Neutrophil (primary cell): Measurements from ENCODE around the gene CHRNA4.

ENCODE experiments used
- H3K27ac ChIP-seq: fragments of 200-600 bp; sonication (generic); 2 replicates; pipeline ENCODE4 v1.5.1; 2016; ENCODE audit warnings: mild to moderate bottlenecking, moderate library complexity
- H3K27me3 ChIP-seq: fragments of 200-600 bp; sonication (generic); 2 replicates; pipeline ENCODE4 v1.6.0; 2016; ENCODE audit warnings: mild to moderate bottlenecking
- H3K36me3 ChIP-seq: fragments of 200-600 bp; sonication (generic); 2 replicates; pipeline ENCODE4 v1.5.1; 2017
- H3K4me1 ChIP-seq, 2 experiments: fragments of 200-600 bp in 1 of 2; sonication (generic) in 1 of 2; 1 replicate in 1 of 2; 2 replicates in 1 of 2; pipeline versions ENCODE4 v1.5.1 to v1.6.1; 2013 to 2016; ENCODE audit warnings: low read depth in 1 of 2, low read length in 1 of 2, mild to moderate bottlenecking in 1 of 2, moderate library complexity in 1 of 2; ENCODE audit not compliant: control insufficient read depth in 1 of 2, insufficient read depth in 1 of 2
- H3K4me3 ChIP-seq, 2 experiments: fragments of 200-600 bp in 1 of 2; sonication (generic) in 1 of 2; 1 replicate in 1 of 2; 2 replicates in 1 of 2; pipeline ENCODE4 v1.5.1; 2013 to 2016; ENCODE audit warnings: low read depth in 1 of 2, low read length in 1 of 2, mild to moderate bottlenecking in 1 of 2, moderate library complexity in 1 of 2
- H3K9me3 ChIP-seq: fragments of 200-600 bp; sonication (generic); 2 replicates; pipeline ENCODE4 v1.5.1; 2016
- TF ChIP-seq, protein P1 (sequence below): fragments of 200-600 bp; sonication (generic); IDR thresholded peaks from 2 replicates; pipeline ENCODE4 v1.5.1; 2016; ENCODE audit warnings: antibody characterized with exemption

Gene CHRNA4

GRCh38 chr20:63360850-63361518 is at the start of gene CHRNA4:
TSS of gene CHRNA4 (minus strand) at chr20:63361349. CDS start at chr20:63361165, 184 bp downstream.
- TF ChIP-seq, protein P1, sequence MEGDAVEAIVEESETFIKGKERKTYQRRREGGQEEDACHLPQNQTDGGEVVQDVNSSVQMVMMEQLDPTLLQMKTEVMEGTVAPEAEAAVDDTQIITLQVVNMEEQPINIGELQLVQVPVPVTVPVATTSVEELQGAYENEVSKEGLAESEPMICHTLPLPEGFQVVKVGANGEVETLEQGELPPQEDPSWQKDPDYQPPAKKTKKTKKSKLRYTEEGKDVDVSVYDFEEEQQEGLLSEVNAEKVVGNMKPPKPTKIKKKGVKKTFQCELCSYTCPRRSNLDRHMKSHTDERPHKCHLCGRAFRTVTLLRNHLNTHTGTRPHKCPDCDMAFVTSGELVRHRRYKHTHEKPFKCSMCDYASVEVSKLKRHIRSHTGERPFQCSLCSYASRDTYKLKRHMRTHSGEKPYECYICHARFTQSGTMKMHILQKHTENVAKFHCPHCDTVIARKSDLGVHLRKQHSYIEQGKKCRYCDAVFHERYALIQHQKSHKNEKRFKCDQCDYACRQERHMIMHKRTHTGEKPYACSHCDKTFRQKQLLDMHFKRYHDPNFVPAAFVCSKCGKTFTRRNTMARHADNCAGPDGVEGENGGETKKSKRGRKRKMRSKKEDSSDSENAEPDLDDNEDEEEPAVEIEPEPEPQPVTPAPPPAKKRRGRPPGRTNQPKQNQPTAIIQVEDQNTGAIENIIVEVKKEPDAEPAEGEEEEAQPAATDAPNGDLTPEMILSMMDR, result no peak
- H3K4me3 ChIP-seq, result no peak within 1 kb of the TSS
- no peaks in the 10 kb centered on the region for H3K9me3 ChIP-seq
- H3K27me3 ChIP-seq, result peaks cover 67% of the 10 kb centered on the region
- no peaks in the 10 kb centered on the region for H3K4me1 ChIP-seq
- H3K27ac ChIP-seq, result no peak within 1 kb of the TSS
- no peaks in the 10 kb centered on the region for H3K36me3 ChIP-seq

DNA sequence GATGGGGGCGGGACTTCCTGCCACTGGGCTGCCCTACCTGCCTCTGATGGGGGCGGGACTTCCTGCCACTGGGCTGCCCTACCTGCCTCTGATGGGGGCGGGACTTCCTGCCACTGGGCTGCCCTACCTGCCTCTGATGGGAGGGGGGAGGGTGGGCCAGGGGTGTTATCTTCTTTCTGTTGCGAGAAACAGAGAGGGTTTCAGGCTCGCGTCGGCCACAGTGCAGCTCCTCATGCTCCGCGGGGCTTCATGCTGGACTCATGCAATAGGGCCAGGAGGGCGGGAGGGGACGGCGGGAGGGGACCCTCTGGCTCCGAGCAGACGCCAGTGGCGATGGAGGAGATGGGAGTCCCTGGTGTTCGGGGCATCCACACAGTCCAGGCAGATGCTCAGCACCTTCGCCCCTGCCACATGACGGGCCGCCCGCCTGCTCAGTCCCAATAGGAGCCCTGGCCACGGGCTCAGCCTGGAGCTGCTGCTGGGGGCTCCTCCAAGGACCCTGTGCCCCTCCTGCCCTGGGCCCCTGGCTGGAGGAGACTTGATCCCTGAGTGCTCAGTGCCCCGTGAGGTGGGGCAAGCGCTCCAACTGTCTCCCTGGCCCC is 48.8 kb upstream of the CHRNA4 start:
- no peaks in the 10 kb centered on the region for H3K4me1 ChIP-seq
- H3K27me3 ChIP-seq, result peaks cover 16% of the 10 kb centered on the region
- no peak overlapping the region for H3K27ac ChIP-seq
- H3K9me3 ChIP-seq, result no peaks in the 10 kb centered on the region
- TF ChIP-seq, protein P1, result no peak
- no peaks in the 10 kb centered on the region for H3K36me3 ChIP-seq
- H3K4me3 ChIP-seq, result no peak overlapping the region

DNA sequence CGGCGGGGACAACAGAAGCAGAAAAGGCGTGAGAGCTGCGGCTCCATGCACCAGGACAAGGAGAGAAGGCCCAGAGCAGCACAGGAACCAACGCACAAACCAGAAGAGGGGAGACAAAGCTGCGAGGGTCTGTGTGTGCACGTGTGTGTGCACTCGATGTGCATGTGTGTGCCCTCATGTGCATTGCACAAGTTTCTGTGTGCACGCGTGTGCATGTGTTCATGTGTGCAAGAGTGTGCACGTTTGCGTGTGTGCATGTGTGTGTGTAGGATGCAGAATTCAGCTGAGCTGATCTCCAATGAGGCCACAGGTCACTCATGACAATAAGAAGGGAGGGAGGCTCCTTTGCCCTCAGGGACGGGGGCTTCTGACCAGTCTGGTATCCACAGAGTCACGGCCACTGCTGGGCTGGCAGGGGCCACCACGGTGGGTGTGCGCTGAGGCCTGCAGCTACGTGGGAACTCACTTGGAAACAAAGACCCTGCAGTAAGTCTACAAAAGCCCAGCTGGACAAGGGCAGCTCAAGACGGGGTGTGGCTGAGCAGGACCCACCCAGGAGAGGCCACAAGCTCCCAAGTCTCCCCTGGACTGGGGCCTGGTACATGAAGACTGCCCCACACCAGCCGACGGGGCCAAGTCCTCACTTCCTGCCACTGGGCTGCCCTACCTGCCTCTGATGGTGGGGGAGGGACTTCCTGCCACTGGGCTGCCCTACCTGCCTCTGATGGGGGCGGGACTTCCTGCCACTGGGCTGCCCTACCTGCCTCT is 48.1 kb upstream of the CHRNA4 start:
- no peaks in the 10 kb centered on the region for H3K9me3 ChIP-seq
- no peaks in the 10 kb centered on the region for H3K4me1 ChIP-seq
- peaks cover 16% of the 10 kb centered on the region for H3K27me3 ChIP-seq
- H3K36me3 ChIP-seq, result no peaks in the 10 kb centered on the region
- TF ChIP-seq, protein P1, result no peak
- no peak overlapping the region for H3K27ac ChIP-seq
- no peak overlapping the region for H3K4me3 ChIP-seq

GRCh38 chr20:63408684-63409046 is 47.5 kb upstream of the CHRNA4 start:
- peaks cover 16% of the 10 kb centered on the region for H3K27me3 ChIP-seq
- H3K4me3 ChIP-seq, result no peak overlapping the region
- TF ChIP-seq, protein P1, result no peak

GRCh38 chr20:63407928-63408683 is 47.0 kb upstream of the CHRNA4 start:
- Histone ChIP-seq H3K27ac (no peak overlapping the region), H3K27me3 (peaks cover 16% of the 10 kb centered on the region)

More at GRCh38 chr20:63408684-63409046, 47.5 kb upstream of the CHRNA4 start:
- H3K27ac ChIP-seq, result no peak overlapping the region
- H3K36me3 ChIP-seq, result no peaks in the 10 kb centered on the region
- no peaks in the 10 kb centered on the region for H3K4me1 ChIP-seq
- no peaks in the 10 kb centered on the region for H3K9me3 ChIP-seq

More at GRCh38 chr20:63407928-63408683, 47.0 kb upstream of the CHRNA4 start:
- H3K4me3 ChIP-seq, result no peak overlapping the region
- no peaks in the 10 kb centered on the region for H3K9me3 ChIP-seq
- H3K4me1 ChIP-seq, result no peaks in the 10 kb centered on the region
- no peaks in the 10 kb centered on the region for H3K36me3 ChIP-seq
- TF ChIP-seq, protein P1, result no peak
